ENCODE data around the gene CETP.
"Not testable (repeated sequence)": the region's sequence is repeated elsewhere in the genome, so short reads cannot be mapped to it uniquely, and the experiment has no call there.

The CETP gene

GRCh38 chr16:56999409-57000270 lies 37.9 kb downstream of the CETP start:
- no peak for DNase-seq

GRCh38 chr16:57000271-57001025 lies 38.7 kb downstream of the CETP start:
- DNase-seq, result peak; percentile 62

GRCh38 chr16:57001026-57001679 lies 39.4 kb downstream of the CETP start:
- DNase-seq, result no peak

GRCh38 chr16:57003439-57004386 lies 42.0 kb downstream of the CETP start:
- no peak for DNase-seq

- no peak for DNase-seq
Measured at GRCh38 chr16:57004387-57005250, 42.9 kb downstream of the CETP start.

GRCh38 chr16:57005597-57005996 lies 43.8 kb downstream of the CETP start:
- DNase-seq, result not testable (repeated sequence)

- no peak for DNase-seq
Measured at GRCh38 chr16:57007050-57007449, 45.3 kb downstream of the CETP start.

- DNase-seq, result no peak
Measured at GRCh38 chr16:57007530-57007929, 45.8 kb downstream of the CETP start.

GRCh38 chr16:57008440-57008839 lies 46.7 kb downstream of the CETP start:
- DNase-seq, result no peak

GRCh38 chr16:57009643-57010170 lies 48.0 kb downstream of the CETP start:
- no peak for DNase-seq

- DNase-seq, result no peak
Measured at GRCh38 chr16:57012353-57012752, 50.6 kb downstream of the CETP start.

- no peak for DNase-seq
Measured at GRCh38 chr16:57013229-57013628, 51.5 kb downstream of the CETP start.

- DNase-seq, result no peak
Measured at GRCh38 chr16:57013902-57014301, 52.2 kb downstream of the CETP start.

- DNase-seq, result no peak
Measured at GRCh38 chr16:57016301-57016700, 54.6 kb downstream of the CETP start.

- no peak for DNase-seq
Measured at GRCh38 chr16:57016831-57017230, 55.1 kb downstream of the CETP start.

- DNase-seq, result no peak
Measured at GRCh38 chr16:57017251-57017650, 55.5 kb downstream of the CETP start.

- DNase-seq, result no peak
Measured at GRCh38 chr16:57019746-57020145, 58.0 kb downstream of the CETP start.

- DNase-seq, result no peak
Measured at GRCh38 chr16:57020651-57021050, 58.9 kb downstream of the CETP start.

- DNase-seq, result no peak
Measured at GRCh38 chr16:57021757-57022156, 60.0 kb downstream of the CETP start.

- no peak for DNase-seq
Measured at GRCh38 chr16:57022445-57022844, 60.7 kb downstream of the CETP start.
